ENCODE measurements around the gene MEX3A.

- no peak for TF ChIP-seq JUND (IDR thresholded peaks at IDR 0.05)
- TF ChIP-seq POLR2A (IDR thresholded peaks at IDR 0.05; ENCODE audit: borderline replicate concordance, extremely low read depth, insufficient read depth, insufficient read length) = no peak
- no peak for TF ChIP-seq REST (IDR thresholded peaks at IDR 0.05; ENCODE audit: low read depth)
Observed at GRCh38 chr1:156112276-156113137, 30.2 kb upstream of the MEX3A start.
